NCI-H2227 treated with DMSO at 0.1 percent for 48 hours (cell line): ENCODE results near the gene ZDHHC5.
"Not testable (repeated sequence)": the region's sequence is repeated elsewhere in the genome, so short reads cannot be mapped to it uniquely, and the experiment has no call there.

Source experiments
- DNase-seq: peaks from one replicate; lab custom pipeline; 2025; lab: John Stamatoyannopoulos, UW

The ZDHHC5 gene

GRCh38 chr11:57667117-57667735 lies 688 bp upstream of the ZDHHC5 start:
- peak; percentile 100 for DNase-seq

- no peak for DNase-seq
Measured at GRCh38 chr11:57668434-57668782, 494 bp downstream of the ZDHHC5 start.

GRCh38 chr11:57674251-57674650 lies 6.3 kb downstream of the ZDHHC5 start:
- DNase-seq = no peak

- DNase-seq = no peak
Measured at GRCh38 chr11:57675176-57675941, 7.4 kb downstream of the ZDHHC5 start.

- DNase-seq = no peak
Measured at GRCh38 chr11:57679396-57679795, 11.5 kb downstream of the ZDHHC5 start.

GRCh38 chr11:57680552-57680874 lies 12.6 kb downstream of the ZDHHC5 start:
- DNase-seq = no peak

- no peak for DNase-seq
Measured at GRCh38 chr11:57681168-57681567, 13.3 kb downstream of the ZDHHC5 start.

- not testable (repeated sequence) for DNase-seq
Measured at GRCh38 chr11:57690474-57690873, 22.6 kb downstream of the ZDHHC5 start.

GRCh38 chr11:57698843-57699365 lies 31.0 kb downstream of the ZDHHC5 start:
- no peak for DNase-seq

- no peak for DNase-seq
Measured at GRCh38 chr11:57699813-57700212, 31.9 kb downstream of the ZDHHC5 start.

- DNase-seq = no peak
Measured at GRCh38 chr11:57700425-57700824, 32.5 kb downstream of the ZDHHC5 start.

GRCh38 chr11:57703341-57703740 lies 35.4 kb downstream of the ZDHHC5 start:
- DNase-seq = no peak

- no peak for DNase-seq
Measured at GRCh38 chr11:57704932-57705331, 37.0 kb downstream of the ZDHHC5 start.

GRCh38 chr11:57705432-57705831 lies 37.5 kb downstream of the ZDHHC5 start:
- DNase-seq = not testable (repeated sequence)

- DNase-seq = no peak
Measured at GRCh38 chr11:57709802-57710367, 42.0 kb downstream of the ZDHHC5 start.

- peak; percentile 86 for DNase-seq
Measured at GRCh38 chr11:57711414-57712255, 43.7 kb downstream of the ZDHHC5 start, which contains the start of gene MED19. Gene MED19, minus strand, starts transcription at chr11:57712215. Its CDS starts 36 bp downstream, at chr11:57712179.

- peak; percentile 99 for DNase-seq
Measured at GRCh38 chr11:57712256-57713150, 44.6 kb downstream of the ZDHHC5 start, which contains the start of gene TMX2. Gene TMX2, plus strand, starts transcription at chr11:57712593. Its CDS starts 26 bp downstream, at chr11:57712619.

GRCh38 chr11:57713835-57714234 lies 45.9 kb downstream of the ZDHHC5 start:
- no peak for DNase-seq

GRCh38 chr11:57716726-57717125 lies 48.8 kb downstream of the ZDHHC5 start:
- DNase-seq = not testable (repeated sequence)

- DNase-seq = no peak
Measured at GRCh38 chr11:57727185-57727584, 59.3 kb downstream of the ZDHHC5 start.

- no peak for DNase-seq
Measured at GRCh38 chr11:57728829-57729228, 60.9 kb downstream of the ZDHHC5 start.
